IPS-20b (cell line): ENCODE measurements around the gene PPDPF.
"Not testable (repeated sequence)": the region's sequence is repeated elsewhere in the genome, so short reads cannot be mapped to it uniquely, and the experiment has no call there.

ENCODE experiments used
- H3K27ac ChIP-seq: one replicate; pipeline ENCODE4 v1.5.1; 2013; ENCODE audit warnings: low read length
- H3K27me3 ChIP-seq: 2 replicates; pipeline ENCODE4 v1.6.1; 2013; ENCODE audit warnings: mild to moderate bottlenecking, low read length, inconsistent platforms; ENCODE audit not compliant: insufficient read depth
- H3K36me3 ChIP-seq: 2 replicates; pipeline ENCODE4 v1.6.1; 2013; ENCODE audit warnings: low read depth, mild to moderate bottlenecking, inconsistent platforms, low read length, moderate library complexity; ENCODE audit not compliant: insufficient read depth
- H3K4me1 ChIP-seq: 2 replicates; pipeline ENCODE4 v1.6.1; 2013; ENCODE audit warnings: mild to moderate bottlenecking, control low read depth, inconsistent platforms, low read length, moderate library complexity; ENCODE audit not compliant: insufficient read depth
- H3K4me3 ChIP-seq: 2 replicates; pipeline ENCODE4 v1.5.1; 2013; ENCODE audit warnings: mild to moderate bottlenecking, low read length, inconsistent platforms
- H3K9ac ChIP-seq: 2 replicates; pipeline ENCODE4 v1.6.1; 2013; ENCODE audit warnings: low read depth, mild to moderate bottlenecking, inconsistent platforms, low read length, moderate library complexity
- H3K9me3 ChIP-seq: 2 replicates; pipeline ENCODE4 v1.6.1; 2013; ENCODE audit warnings: mild to moderate bottlenecking, low read depth, low read length, inconsistent platforms; ENCODE audit not compliant: insufficient read depth

PPDPF gene

GRCh38 chr20:63504642-63505041 is 15.9 kb upstream of the PPDPF start:
- no peak overlapping the region for H3K9ac ChIP-seq
- no peaks in the 10 kb centered on the region; the same call in 1 of the 2 replicates for H3K9me3 ChIP-seq
- no peaks in the 10 kb centered on the region; the same call in 1 of the 2 replicates for H3K4me1 ChIP-seq
- H3K4me3 ChIP-seq, result no peak overlapping the region
- no peak overlapping the region for H3K27ac ChIP-seq
- H3K27me3 ChIP-seq, result peaks cover 24% of the 10 kb centered on the region
- H3K36me3 ChIP-seq, result no peaks in the 10 kb centered on the region

GRCh38 chr20:63505281-63505680 is 15.3 kb upstream of the PPDPF start:
- H3K9ac ChIP-seq, result no peak overlapping the region
- no peak overlapping the region for H3K27ac ChIP-seq
- H3K9me3 ChIP-seq, result no peaks in the 10 kb centered on the region; the same call in 1 of the 2 replicates
- H3K36me3 ChIP-seq, result no peaks in the 10 kb centered on the region
- H3K27me3 ChIP-seq, result peaks cover 17% of the 10 kb centered on the region
- no peaks in the 10 kb centered on the region; the same call in 1 of the 2 replicates for H3K4me1 ChIP-seq
- no peak overlapping the region for H3K4me3 ChIP-seq

- H3K36me3 ChIP-seq, result no peaks in the 10 kb centered on the region
- no peaks in the 10 kb centered on the region; the same call in 1 of the 2 replicates for H3K9me3 ChIP-seq
- H3K4me3 ChIP-seq, result no peak overlapping the region
- no peak overlapping the region for H3K9ac ChIP-seq
- H3K4me1 ChIP-seq, result no peaks in the 10 kb centered on the region; the same call in 1 of the 2 replicates
- no peak overlapping the region for H3K27ac ChIP-seq
- H3K27me3 ChIP-seq, result peaks cover 13% of the 10 kb centered on the region
Measured at GRCh38 chr20:63505723-63506122, 14.8 kb upstream of the PPDPF start.

- H3K9ac ChIP-seq, result no peak overlapping the region
- no peaks in the 10 kb centered on the region; the same call in 1 of the 2 replicates for H3K9me3 ChIP-seq
- H3K27ac ChIP-seq, result no peak overlapping the region
- no peaks in the 10 kb centered on the region for H3K4me1 ChIP-seq
- H3K36me3 ChIP-seq, result no peaks in the 10 kb centered on the region
- H3K27me3 ChIP-seq, result peaks cover 8% of the 10 kb centered on the region; the same call in 1 of the 2 replicates
- H3K4me3 ChIP-seq, result no peak overlapping the region
Measured at GRCh38 chr20:63507083-63507743, 13.4 kb upstream of the PPDPF start.

GRCh38 chr20:63508072-63508768 is 12.3 kb upstream of the PPDPF start:
- Histone ChIP-seq H3K27me3 (peaks cover 8% of the 10 kb centered on the region; the same call in 1 of the 2 replicates), H3K9ac (no peak overlapping the region), H3K4me1 (no peaks in the 10 kb centered on the region), H3K4me3 (no peak overlapping the region), H3K27ac (no peak overlapping the region), H3K9me3 (no peaks in the 10 kb centered on the region; the same call in 1 of the 2 replicates), H3K36me3 (no peaks in the 10 kb centered on the region)

- Histone ChIP-seq H3K36me3 (no peaks in the 10 kb centered on the region), H3K9ac (no peak overlapping the region), H3K27me3 (peaks cover 2% of the 10 kb centered on the region; the same call in 1 of the 2 replicates), H3K9me3 (no peaks in the 10 kb centered on the region; the same call in 1 of the 2 replicates), H3K4me3 (no peak overlapping the region), H3K27ac (no peak overlapping the region), H3K4me1 (no peaks in the 10 kb centered on the region)
Measured at GRCh38 chr20:63509088-63509564, 11.4 kb upstream of the PPDPF start.

GRCh38 chr20:63513207-63513606 is 7.4 kb upstream of the PPDPF start:
- Histone ChIP-seq H3K27me3 (no peaks in the 10 kb centered on the region), H3K27ac (no peak overlapping the region), H3K4me1 (no peaks in the 10 kb centered on the region), H3K36me3 (no peaks in the 10 kb centered on the region), H3K4me3 (no peak overlapping the region), H3K9ac (no peak overlapping the region), H3K9me3 (no peaks in the 10 kb centered on the region; the same call in 1 of the 2 replicates)

- H3K36me3 ChIP-seq, H3K27me3 ChIP-seq, H3K9ac ChIP-seq, H3K9me3 ChIP-seq, H3K4me3 ChIP-seq, H3K4me1 ChIP-seq, H3K27ac ChIP-seq: not testable (repeated sequence)
Measured at GRCh38 chr20:63514520-63514919, 6.0 kb upstream of the PPDPF start.

- no peak overlapping the region for H3K9ac ChIP-seq
- H3K36me3 ChIP-seq, result peaks cover 7% of the 10 kb centered on the region; the same call in 1 of the 2 replicates
- no peak overlapping the region for H3K27ac ChIP-seq
- H3K4me3 ChIP-seq, result no peak overlapping the region
- peaks cover 12% of the 10 kb centered on the region; the same call in 1 of the 2 replicates for H3K27me3 ChIP-seq
- H3K4me1 ChIP-seq, result no peaks in the 10 kb centered on the region
- H3K9me3 ChIP-seq, result no peaks in the 10 kb centered on the region
Measured at GRCh38 chr20:63517376-63518309, 2.9 kb upstream of the PPDPF start.

- Histone ChIP-seq H3K36me3 (peaks cover 13% of the 10 kb centered on the region), H3K9me3 (peaks cover 1% of the 10 kb centered on the region; the same call in 1 of the 2 replicates), H3K9ac (no peak overlapping the region), H3K4me3 (no peak overlapping the region), H3K27ac (no peak overlapping the region), H3K27me3 (peaks cover 12% of the 10 kb centered on the region; the same call in 1 of the 2 replicates), H3K4me1 (no peaks in the 10 kb centered on the region)
Measured at GRCh38 chr20:63518351-63518861, 2.2 kb upstream of the PPDPF start.
